B cell (primary cell): ENCODE results near the gene SLC35A3.

Source experiments
- CTCF ChIP-seq: fragments of 200-600 bp; IDR thresholded peaks from one replicate; pipeline ENCODE4 v1.8.0; 2022; ENCODE audit warnings: antibody characterized with exemption, mild to moderate bottlenecking
- EZH2 ChIP-seq: IDR thresholded peaks from 2 replicates; pipeline ENCODE4 v1.6.1; 2012; ENCODE audit warnings: borderline replicate concordance, low read depth, mild to moderate bottlenecking, moderate library complexity, low read length; ENCODE audit not compliant: insufficient read depth, poor library complexity, severe bottlenecking

DNA sequence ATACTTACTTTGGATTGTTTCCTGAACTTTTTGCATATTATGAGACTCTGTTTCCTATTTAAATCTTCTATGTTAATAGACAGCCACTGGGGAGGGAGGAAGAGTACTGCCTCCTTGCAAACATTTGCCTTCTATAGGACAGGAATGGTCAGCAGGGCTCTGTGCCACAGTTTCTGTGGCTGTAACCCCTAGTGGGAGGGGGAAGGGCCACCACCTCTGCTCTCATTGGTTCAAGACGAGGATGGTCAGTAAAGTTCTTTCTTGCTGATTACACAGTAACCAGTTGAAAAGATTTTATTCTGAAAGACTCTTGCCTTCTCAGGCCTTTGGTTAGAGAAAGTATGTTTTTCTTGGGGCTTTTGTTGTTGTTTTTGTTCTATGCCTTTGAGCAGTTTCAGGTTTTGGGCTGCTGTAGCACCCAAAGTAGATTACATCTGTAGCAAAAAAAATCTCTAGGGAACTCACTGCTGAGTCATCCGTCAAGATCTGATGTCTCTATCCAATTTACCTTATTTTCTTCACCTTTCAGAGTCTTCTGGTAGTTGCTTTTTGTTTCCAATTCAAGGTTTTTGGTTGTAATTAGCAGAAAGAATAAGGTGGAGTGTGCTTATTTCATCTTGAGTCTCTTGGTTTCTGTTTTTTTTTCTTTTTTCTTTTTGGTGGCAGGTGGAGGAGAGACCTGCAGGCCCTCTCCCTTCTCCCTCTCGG, 23.1 kb downstream of the SLC35A3 start:
- no peak for TF ChIP-seq CTCF
- TF ChIP-seq EZH2, result no peak
